Calu3 (cell line): ENCODE measurements around the gene GPRC5B. TPM values are rescaled to one million over a fixed set of nuclear protein-coding genes. Genes with fewer than 3 reads are reported as not detected.
A peak's percentile ranks its signal among the peaks of the same experiment; 100 is the strongest.

Source experiments
- BruUV-seq: library from RNA; stranded (reverse); fragments of 400-500 nt; replicated peaks from 2 replicates; lab custom pipeline; 2021; lab: Mats Ljungman, UMichigan
- CTCF ChIA-PET: fragments of 300-600 bp; sonication (Branson Sonifier 250); formaldehyde crosslinking; loops from one replicate; lab custom pipeline; 2022; ENCODE audit warnings: antibody characterized with exemption; lab: Charles Lee
- DNase-seq: peaks from one replicate; pipeline ENCODE4 v3.0.0; 2022
- H3K27ac Mint-ChIP-seq: one replicate; pipeline ENCODE4 v1.8.0; 2022; ENCODE audit warnings: mixed read lengths; ENCODE audit not compliant: unreplicated experiment
- H3K27me3 Mint-ChIP-seq: one replicate; pipeline ENCODE4 v1.8.0; 2022; ENCODE audit warnings: mixed read lengths; ENCODE audit not compliant: unreplicated experiment
- H3K36me3 Mint-ChIP-seq: one replicate; pipeline ENCODE4 v1.8.0; 2022; ENCODE audit warnings: mild to moderate bottlenecking, moderate library complexity, mixed read lengths; ENCODE audit not compliant: insufficient read depth, unreplicated experiment
- H3K4me1 Mint-ChIP-seq: one replicate; pipeline ENCODE4 v1.8.0; 2022; ENCODE audit warnings: mild to moderate bottlenecking, low read depth, mixed read lengths; ENCODE audit not compliant: unreplicated experiment
- H3K4me3 Mint-ChIP-seq: one replicate; pipeline ENCODE4 v1.8.0; 2022; ENCODE audit warnings: mild to moderate bottlenecking, low read depth, moderate library complexity, mixed read lengths; ENCODE audit not compliant: unreplicated experiment
- H3K9me3 Mint-ChIP-seq: one replicate; pipeline ENCODE4 v1.8.0; 2022; ENCODE audit warnings: low read depth, mixed read lengths; ENCODE audit not compliant: unreplicated experiment
- CTCF ChIP-seq: fragments of 200-600 bp; IDR thresholded peaks from one replicate; pipeline ENCODE4 v1.8.0; 2022; ENCODE audit warnings: antibody characterized with exemption; ENCODE audit not compliant: unreplicated experiment
- intact Hi-C: fragments of 100-400 bp; cut with micrococcal nuclease; formaldehyde crosslinking; loops from one replicate; pipeline ENCODE4 v1.10.0; 2022; ENCODE audit not compliant: unreplicated experiment
- total RNA-seq: library from RNA; stranded (reverse); gene quantifications from 2 replicates; pipeline ENCODE4 v1.2.3, GENCODE V29; 2022

Gene GPRC5B
- total RNA-seq, 1 experiment from 2014 or later, result 294 TPM

- Mint-ChIP-seq H3K4me1 (peaks cover 25% of the 10 kb centered on the region), H3K27me3 (no peaks in the 10 kb centered on the region), H3K9me3 (no peaks in the 10 kb centered on the region), H3K27ac (peak overlapping the region; percentile 80), H3K36me3 (peaks cover 69% of the 10 kb centered on the region), H3K4me3 (peak overlapping the region; percentile 90)
- CTCF ChIA-PET, result interaction anchor here (0.5 to 3.5 kb wide), 11 partner anchors 18 to 300 kb away, joined by 3 to 41 read pairs (median 4); no protein-coding TSS in a partner anchor
- no TSS peak for BruUV-seq
- peak; percentile 59 for DNase-seq
- intact Hi-C loops, result loop anchor here (2.0 to 5.0 kb wide), 2 partner anchors 165 to 181 kb away; partner anchors contain the start of genes IQCK and KNOP1
- no peak for TF ChIP-seq CTCF
These were observed 1.2 kb downstream of the GPRC5B start for GRCh38 chr16:19883296-19883965.

DNA sequence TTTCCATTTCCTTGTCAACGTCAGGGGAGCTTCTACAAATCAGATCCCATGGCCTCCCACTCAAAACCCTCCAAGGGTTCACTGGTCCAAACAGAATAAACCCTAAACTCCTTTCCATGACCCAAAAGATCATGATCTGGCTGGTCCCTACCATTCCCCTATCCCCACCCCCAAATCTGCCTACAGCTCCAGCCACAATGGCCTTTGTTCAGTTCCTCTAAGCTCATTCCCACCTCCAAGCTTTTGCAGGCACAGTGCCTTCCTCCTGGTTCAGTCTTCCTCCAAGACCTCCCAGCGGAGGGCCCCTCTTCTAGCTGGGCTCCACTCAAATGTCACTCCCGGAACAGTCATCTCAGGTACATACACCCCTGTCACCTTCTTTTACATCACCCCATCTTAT, 2.0 kb downstream of the GPRC5B start:
- peak overlapping the region; percentile 90 for H3K4me3 Mint-ChIP-seq
- peaks cover 26% of the 10 kb centered on the region for H3K4me1 Mint-ChIP-seq
- CTCF ChIA-PET, result interaction anchor here (0.6 to 2.6 kb wide), 6 partner anchors 17 to 363 kb away, joined by 3 to 7 read pairs (median 3); no protein-coding TSS in a partner anchor
- H3K27me3 Mint-ChIP-seq, result no peaks in the 10 kb centered on the region
- no peaks in the 10 kb centered on the region for H3K9me3 Mint-ChIP-seq
- intact Hi-C loops, result loop anchor here (2.0 to 5.0 kb wide), 2 partner anchors 164 to 180 kb away; partner anchors contain the start of genes IQCK and KNOP1
- no TSS peak for BruUV-seq
- TF ChIP-seq CTCF, result no peak
- H3K36me3 Mint-ChIP-seq, result peaks cover 73% of the 10 kb centered on the region
- H3K27ac Mint-ChIP-seq, result peak overlapping the region; percentile 80
- DNase-seq, result peak; percentile 17

- H3K27me3 Mint-ChIP-seq, result no peaks in the 10 kb centered on the region
- peak overlapping the region; percentile 90 for H3K4me3 Mint-ChIP-seq
- peak overlapping the region; percentile 80 for H3K27ac Mint-ChIP-seq
- H3K9me3 Mint-ChIP-seq, result no peaks in the 10 kb centered on the region
- CTCF ChIA-PET, result interaction anchor here (0.5 to 2.6 kb wide), 5 partner anchors 17 to 698 kb away, joined by 3 to 7 read pairs (median 3); no protein-coding TSS in a partner anchor
- peaks cover 77% of the 10 kb centered on the region for H3K36me3 Mint-ChIP-seq
- BruUV-seq, result no TSS peak
- no peak for DNase-seq
- TF ChIP-seq CTCF, result no peak
- peaks cover 30% of the 10 kb centered on the region for H3K4me1 Mint-ChIP-seq
- intact Hi-C loops, result loop anchor here (2.0 to 5.0 kb wide), 2 partner anchors 163 to 180 kb away; partner anchors contain the start of genes IQCK and KNOP1
These were observed 2.5 kb downstream of the GPRC5B start for GRCh38 chr16:19882186-19882585.

- no peak for DNase-seq
- Mint-ChIP-seq H3K27me3 (no peaks in the 10 kb centered on the region), H3K9me3 (no peaks in the 10 kb centered on the region), H3K4me3 (peak overlapping the region; percentile 90), H3K4me1 (peaks cover 34% of the 10 kb centered on the region), H3K36me3 (peaks cover 79% of the 10 kb centered on the region), H3K27ac (peak overlapping the region; percentile 80)
- no peak for TF ChIP-seq CTCF
- CTCF ChIA-PET, result interaction anchor here (0.5 to 2.6 kb wide), 4 partner anchors 17 to 698 kb away, joined by 3 to 7 read pairs (median 5); no protein-coding TSS in a partner anchor
- intact Hi-C loops, result loop anchor here (2.0 to 5.0 kb wide), 2 partner anchors 163 to 179 kb away; partner anchors contain the start of genes IQCK and KNOP1
- BruUV-seq, result no TSS peak
These were observed 2.9 kb downstream of the GPRC5B start for GRCh38 chr16:19881783-19882182.
